HG02885 (cell line): Measurements from ENCODE around the gene UBE2D3.

Experiments used
- ATAC-seq: cut with Tn5 transposase; IDR thresholded peaks from one replicate; pipeline ENCODE4 v1.9.1; 2021; ENCODE audit warnings: mild to moderate bottlenecking; ENCODE audit not compliant: unreplicated experiment, poor library complexity

UBE2D3 gene

DNA sequence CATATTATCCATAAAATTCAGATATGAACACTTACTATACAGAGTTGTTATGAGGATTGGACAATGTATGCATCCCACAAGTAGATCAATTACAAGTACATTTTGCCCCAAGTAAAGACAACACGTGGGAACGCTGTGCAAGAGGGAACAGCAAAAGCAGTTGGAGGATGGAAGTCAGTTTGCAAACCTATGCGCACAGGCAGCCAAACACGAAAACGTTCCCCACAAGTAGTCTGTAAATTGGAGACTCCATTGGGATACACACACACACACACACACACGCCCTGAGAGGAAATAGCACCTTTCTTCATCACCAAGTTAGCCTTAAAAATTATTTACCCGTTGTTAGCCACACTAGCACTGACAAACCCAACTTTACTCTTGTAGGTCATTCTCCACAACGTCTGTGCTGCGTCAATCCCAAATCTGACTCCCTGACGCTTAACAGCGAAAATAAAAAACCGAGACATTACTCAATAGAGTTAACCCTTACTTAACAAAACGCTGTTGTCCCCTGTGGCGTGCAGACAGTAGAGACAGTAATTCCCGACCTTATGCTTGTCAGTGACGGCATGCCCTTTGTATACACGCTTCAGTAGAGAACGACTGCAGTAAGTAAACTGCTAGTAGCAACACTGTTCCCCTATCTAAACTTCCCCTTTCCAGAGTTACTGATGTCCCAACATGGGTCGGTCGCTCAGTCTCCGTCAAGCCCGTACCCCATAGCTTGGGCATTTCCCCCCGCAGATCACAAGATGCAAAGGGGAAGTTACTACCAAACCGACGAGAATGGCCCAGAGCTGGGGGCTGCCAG is 67.3 kb downstream of the UBE2D3 start:
- peak; percentile 58 for ATAC-seq

DNA sequence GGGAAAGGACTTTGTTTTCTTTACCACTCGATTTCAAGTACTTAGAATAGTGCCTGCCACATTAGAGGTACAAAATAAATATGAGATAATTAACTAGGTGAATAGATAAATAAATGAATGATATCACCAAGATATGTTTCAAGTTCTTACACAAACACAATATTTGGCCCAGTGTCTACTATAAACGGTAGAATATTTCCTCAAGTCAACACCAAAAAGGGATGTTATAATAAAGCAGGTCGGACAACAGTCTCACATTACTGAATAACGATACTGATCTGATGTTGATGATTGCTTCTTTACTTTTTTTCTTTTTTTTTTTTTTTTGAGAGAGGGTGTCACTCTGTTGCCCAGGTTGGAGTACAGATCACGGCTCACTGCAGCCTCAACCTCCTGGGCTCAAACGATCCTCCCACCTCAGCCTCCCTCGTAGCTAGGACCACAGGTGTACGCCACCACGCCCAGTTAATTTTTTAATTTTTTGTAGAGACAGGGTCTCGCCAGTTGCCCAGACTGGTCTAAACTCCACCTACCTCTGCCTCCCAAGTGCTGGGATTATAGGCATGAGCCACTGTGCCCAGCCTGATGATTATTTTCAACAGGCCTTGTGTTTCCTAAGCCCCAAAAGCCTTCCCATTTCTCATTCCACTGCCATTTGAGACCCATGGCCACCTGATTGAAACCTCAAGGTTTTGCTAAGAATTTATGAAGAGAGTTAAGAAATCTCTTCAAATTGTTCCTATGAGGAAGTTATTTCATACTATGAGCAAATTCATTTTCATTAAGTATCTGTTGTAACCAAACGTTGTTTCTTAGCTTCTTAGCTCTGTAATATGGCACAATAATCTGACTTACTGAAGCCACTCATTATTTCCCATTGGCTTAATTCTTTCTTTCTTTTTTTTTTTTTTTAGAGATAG is 68.8 kb downstream of the UBE2D3 start:
- ATAC-seq = no peak

DNA sequence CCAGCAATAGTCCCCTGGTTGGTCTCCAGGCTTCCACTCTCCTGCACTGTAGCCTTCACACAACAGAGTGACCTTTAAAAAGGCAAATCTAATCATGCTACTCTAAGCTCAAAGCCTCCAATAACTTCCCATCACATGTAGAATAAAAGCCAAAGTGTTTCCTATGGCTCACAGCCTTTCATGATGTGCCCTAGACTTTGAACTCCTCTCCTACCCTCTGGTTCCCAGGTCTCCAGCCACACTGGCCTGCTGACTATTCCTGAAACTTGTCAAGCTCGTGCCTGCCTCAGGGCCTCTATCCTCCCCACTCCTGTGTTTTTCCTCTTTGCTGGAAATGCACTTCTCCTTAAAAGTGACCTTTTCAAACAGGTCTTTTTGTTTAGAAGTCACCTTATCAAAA is 69.7 kb downstream of the UBE2D3 start:
- no peak for ATAC-seq

DNA sequence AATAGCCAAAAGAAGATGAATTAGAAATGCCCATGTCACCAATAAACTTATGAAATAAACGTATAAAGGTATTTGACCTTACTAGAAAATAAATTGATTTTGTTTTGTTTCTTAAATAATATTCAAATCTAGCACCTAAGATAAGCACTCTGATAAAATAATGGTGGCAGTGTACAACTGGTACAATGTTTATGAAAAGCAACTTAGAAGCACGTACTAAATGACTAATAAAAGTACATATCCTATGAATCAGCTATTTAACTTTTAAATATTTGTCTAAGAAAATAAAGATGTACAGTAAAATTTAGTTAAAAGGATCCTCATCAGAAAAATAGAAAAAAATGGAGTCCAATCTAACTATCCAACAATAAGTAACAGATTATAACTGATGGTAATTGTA is 73.3 kb downstream of the UBE2D3 start:
- ATAC-seq = no peak

DNA sequence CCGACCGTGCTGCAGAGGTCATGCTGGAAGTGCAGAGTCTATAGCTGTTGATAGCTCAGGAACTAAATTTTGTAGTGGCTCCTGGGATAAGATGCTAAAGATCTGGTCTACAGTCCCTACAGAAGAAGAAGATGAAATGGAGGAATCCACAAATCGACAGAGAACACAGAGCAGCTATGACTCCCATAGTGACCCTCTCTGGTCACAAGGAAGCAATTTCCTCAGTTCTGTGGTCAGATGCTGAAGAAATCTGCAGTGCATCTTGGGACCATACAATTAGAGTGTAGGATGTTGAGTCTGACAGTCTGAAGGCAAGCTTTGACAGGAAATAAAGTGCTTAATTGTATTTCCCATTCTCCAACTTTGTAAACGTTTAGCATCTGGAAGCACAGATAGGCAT is 75.4 kb downstream of the UBE2D3 start:
- ATAC-seq = no peak
